H9 (cell line): ENCODE measurements around the gene ABCD1. TPM values are rescaled to one million over a fixed set of nuclear protein-coding genes. Genes with fewer than 3 reads are reported as not detected.

Source experiments
- DNase-seq: peaks from one replicate; pipeline ENCODE4 v3.0.0-alpha.2; 2017
- H2AFZ ChIP-seq: one replicate; pipeline ENCODE4 v1.6.1; 2013; ENCODE audit warnings: mild to moderate bottlenecking, low read length, control low read depth, moderate library complexity
- H2AK5ac ChIP-seq: 2 replicates; pipeline ENCODE4 v1.6.1; 2013; ENCODE audit warnings: low read length, control low read depth, mixed read lengths; ENCODE audit not compliant: insufficient read length
- H2BK120ac ChIP-seq: one replicate; pipeline ENCODE4 v1.6.1; 2013; ENCODE audit warnings: low read depth, mild to moderate bottlenecking, low read length, control low read depth, inconsistent platforms; ENCODE audit not compliant: poor library complexity, severe bottlenecking
- H2BK12ac ChIP-seq: 2 replicates; pipeline ENCODE4 v1.6.1; 2013; ENCODE audit warnings: low read length, control low read depth, mixed read lengths, low read depth; ENCODE audit not compliant: insufficient read length
- H2BK15ac ChIP-seq: 2 replicates; pipeline ENCODE4 v1.6.1; 2013; ENCODE audit warnings: low read depth, low read length, control low read depth
- H2BK20ac ChIP-seq: one replicate; pipeline ENCODE4 v1.6.1; 2013; ENCODE audit warnings: low read depth, mild to moderate bottlenecking, low read length, control low read depth, inconsistent platforms; ENCODE audit not compliant: poor library complexity, severe bottlenecking
- H2BK5ac ChIP-seq: 2 replicates; pipeline ENCODE4 v1.6.1; 2013; ENCODE audit warnings: low read length, control low read depth, mixed read lengths; ENCODE audit not compliant: insufficient read length
- H3K14ac ChIP-seq: 2 replicates; pipeline ENCODE4 v1.6.1; 2013; ENCODE audit warnings: low read length, control low read depth; ENCODE audit not compliant: insufficient read depth
- H3K18ac ChIP-seq: 2 replicates; pipeline ENCODE4 v1.6.1; 2013; ENCODE audit warnings: low read depth, mild to moderate bottlenecking, mixed read lengths, low read length, control low read depth; ENCODE audit not compliant: insufficient read length
- H3K23ac ChIP-seq: 2 replicates; pipeline ENCODE4 v1.6.1; 2013; ENCODE audit warnings: low read length, control low read depth, mixed read lengths, low read depth; ENCODE audit not compliant: insufficient read length
- H3K23me2 ChIP-seq: 2 replicates; pipeline ENCODE4 v1.6.1; 2013; ENCODE audit warnings: low read depth, mild to moderate bottlenecking, mixed read lengths, low read length, control low read depth; ENCODE audit not compliant: insufficient read length, poor library complexity, severe bottlenecking
- H3K27ac ChIP-seq: 2 replicates; pipeline ENCODE4 v1.5.1; 2013; ENCODE audit warnings: low read length, control low read depth, mixed read lengths, low read depth; ENCODE audit not compliant: insufficient read length
- H3K27me3 ChIP-seq: 2 replicates; pipeline ENCODE4 v1.6.1; 2013; ENCODE audit warnings: low read length, control low read depth, inconsistent platforms; ENCODE audit not compliant: insufficient read depth
- H3K4ac ChIP-seq: 2 replicates; pipeline ENCODE4 v1.6.1; 2013; ENCODE audit warnings: low read depth, mild to moderate bottlenecking, control low read depth, inconsistent platforms, low read length, moderate library complexity
- H3K4me1 ChIP-seq: 2 replicates; pipeline ENCODE4 v1.6.1; 2013; ENCODE audit warnings: low read length, control low read depth, inconsistent platforms; ENCODE audit not compliant: insufficient read depth
- H3K4me2 ChIP-seq: 2 replicates; pipeline ENCODE4 v1.6.1; 2013; ENCODE audit warnings: low read length, control low read depth, mixed read lengths; ENCODE audit not compliant: insufficient read length, insufficient read depth
- H3K56ac ChIP-seq: 2 replicates; pipeline ENCODE4 v1.6.1; 2013; ENCODE audit warnings: low read depth, mild to moderate bottlenecking, mixed read lengths, low read length, control low read depth; ENCODE audit not compliant: insufficient read length
- H3K79me1 ChIP-seq: 2 replicates; pipeline ENCODE4 v1.6.1; 2013; ENCODE audit warnings: low read depth, mild to moderate bottlenecking, moderate library complexity, low read length, control low read depth, inconsistent platforms; ENCODE audit not compliant: insufficient read depth, poor library complexity, severe bottlenecking
- H3K79me2 ChIP-seq: 2 replicates; pipeline ENCODE4 v1.6.1; 2013; ENCODE audit warnings: low read length, control low read depth, inconsistent platforms; ENCODE audit not compliant: insufficient read depth
- H3K9ac ChIP-seq: 2 replicates; pipeline ENCODE4 v1.6.1; 2013; ENCODE audit warnings: low read length, control low read depth, mixed read lengths; ENCODE audit not compliant: insufficient read length; ENCODE audit errors: extremely low read depth
- H3K9me3 ChIP-seq: one replicate; pipeline ENCODE4 v1.6.1; 2013; ENCODE audit warnings: low read depth, low read length, inconsistent platforms; ENCODE audit not compliant: control insufficient read depth
- H3T11ph ChIP-seq: one replicate; pipeline ENCODE4 v1.6.1; 2013; ENCODE audit warnings: mild to moderate bottlenecking, low read length, control low read depth, inconsistent platforms
- H4K20me1 ChIP-seq: one replicate; pipeline ENCODE4 v1.6.1; 2013; ENCODE audit not compliant: control insufficient read depth, insufficient read length, insufficient read depth
- H4K5ac ChIP-seq: 2 replicates; pipeline ENCODE4 v1.6.1; 2013; ENCODE audit warnings: low read depth, mild to moderate bottlenecking, mixed read lengths, low read length, control low read depth; ENCODE audit not compliant: insufficient read length
- H4K8ac ChIP-seq: replicated peaks from 2 replicates; pipeline ENCODE4 v1.6.1; 2013; ENCODE audit warnings: low read length, control low read depth, mixed read lengths, low read depth; ENCODE audit not compliant: insufficient read length
- H4K91ac ChIP-seq: 2 replicates; pipeline ENCODE4 v1.6.1; 2013; ENCODE audit warnings: low read depth, mild to moderate bottlenecking, moderate library complexity, mixed read lengths, low read length, control low read depth; ENCODE audit not compliant: insufficient read length
- H3K27ac Mint-ChIP-seq, 3 experiments: 2 replicates in 2 of 3; 3 replicates in 1 of 3; pipeline ENCODE4 v1.8.0; 2020 to 2021; ENCODE audit warnings: mixed read lengths in 3 of 3, mild to moderate bottlenecking in 1 of 3, moderate library complexity in 1 of 3
- H3K27me3 Mint-ChIP-seq: 2 replicates; pipeline ENCODE4 v1.8.0; 2021; ENCODE audit warnings: low read depth, mild to moderate bottlenecking, moderate library complexity, mixed read lengths
- H3K36me3 Mint-ChIP-seq, 3 experiments: 2 replicates in 2 of 3; 3 replicates in 1 of 3; pipeline ENCODE4 v1.8.0; 2020 to 2021; ENCODE audit warnings: low read depth in 3 of 3, mixed read lengths in 3 of 3; ENCODE audit not compliant: insufficient read depth in 1 of 3
- H3K4me1 Mint-ChIP-seq, 2 experiments: 2 replicates each; pipeline ENCODE4 v1.8.0; 2020; ENCODE audit warnings: mixed read lengths in 2 of 2
- H3K4me3 Mint-ChIP-seq, 2 experiments: 2 replicates in 1 of 2; 3 replicates in 1 of 2; pipeline ENCODE4 v1.8.0; 2020 to 2021; ENCODE audit warnings: mild to moderate bottlenecking in 2 of 2, mixed read lengths in 2 of 2, moderate library complexity in 1 of 2
- H3K9me3 Mint-ChIP-seq, 2 experiments: 2 replicates in 1 of 2; 3 replicates in 1 of 2; pipeline ENCODE4 v1.8.0; 2020; ENCODE audit warnings: mild to moderate bottlenecking in 2 of 2, mixed read lengths in 2 of 2, moderate library complexity in 1 of 2
- WGBS: extraction: QIAGEN DNeasy Blood & Tissue Kit; methylation state at CpG from one replicate; pipeline ENCODE4 v1.1.7; 2013; ENCODE audit warnings: missing lambda C conversion rate, low lambda C conversion rate, mixed read lengths; ENCODE audit not compliant: insufficient read length; ENCODE audit errors: extremely low coverage; 5-methylcytosine and 5-hydroxymethylcytosine counted together
- total RNA-seq: library from RNA; stranded (reverse); gene quantifications from 2 replicates; pipeline ENCODE4 v1.2.1, GENCODE V29; 2021
- TF ChIP-seq, protein P1 (sequence below): fragments of 200-600 bp; sonication (generic); conservative IDR thresholded peaks from 3 replicates; pipeline ENCODE4 v1.8.0; 2021; ENCODE audit warnings: antibody characterized with exemption, mild to moderate bottlenecking

ABCD1 gene
- total RNA-seq, 1 experiment from 2014 or later, result 11.1 TPM

DNA sequence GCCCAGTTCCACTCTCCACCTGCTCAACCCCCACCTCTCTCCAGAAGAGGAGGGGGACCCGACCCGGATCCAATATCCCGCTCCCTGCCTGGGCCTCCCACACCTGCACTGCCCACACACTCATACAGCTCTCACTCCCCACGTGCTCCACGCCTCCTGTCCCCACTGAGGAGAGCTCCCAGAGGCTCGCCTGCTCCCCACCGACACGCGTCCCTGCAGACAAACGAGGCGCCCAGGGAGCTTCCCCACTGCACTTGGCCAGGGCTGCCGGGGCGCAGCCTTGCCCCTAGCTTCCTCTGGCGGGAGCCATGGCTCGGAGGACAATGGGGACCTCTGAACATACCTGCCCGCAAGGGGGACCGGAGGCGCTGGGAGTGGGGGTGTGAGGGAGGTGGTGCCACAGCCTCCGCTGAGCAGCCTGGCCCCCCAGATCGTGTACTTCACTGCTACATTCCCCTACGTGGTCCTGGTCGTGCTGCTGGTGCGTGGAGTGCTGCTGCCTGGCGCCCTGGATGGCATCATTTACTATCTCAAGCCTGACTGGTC is 32.0 kb upstream of the ABCD1 start:
- H3K23me2 ChIP-seq, result no peaks in the 10 kb centered on the region
- no peaks in the 10 kb centered on the region for H3K79me1 ChIP-seq
- Mint-ChIP-seq H3K4me3 (no peak overlapping the region; a peak in 1 of 5 replicates), H3K36me3 (peaks cover 21 to 57% (median 53%) of the 10 kb centered on the region in 3 experiments; a peak in 6 of 7 replicates), H3K9me3 (peaks cover 35 to 62% of the 10 kb centered on the region in 2 experiments), H3K27me3 (peaks cover 1% of the 10 kb centered on the region; the same call in 1 of the 2 replicates), H3K27ac (peak overlapping the region in 1 of 3 experiments; percentile 92; a peak in 2 of 7 replicates), H3K4me1 (peaks cover 0 to 8% of the 10 kb centered on the region in 2 experiments; a peak in 2 of 4 replicates)
- H2BK20ac ChIP-seq, result no peak overlapping the region
- H3K23ac ChIP-seq, result no peak overlapping the region
- H3K9me3 ChIP-seq, result no peaks in the 10 kb centered on the region
- no peak overlapping the region for H3K4me2 ChIP-seq
- H2AFZ ChIP-seq, result no peak overlapping the region
- no peak overlapping the region for H2BK12ac ChIP-seq
- no peak overlapping the region for H4K91ac ChIP-seq
- WGBS, result no CpG with 5 or more reads among the region's 24 CpGs
- H2BK120ac ChIP-seq, result no peak overlapping the region
- H4K20me1 ChIP-seq, result peaks cover 5% of the 10 kb centered on the region
- H3K27ac ChIP-seq, result no peak overlapping the region
- no peak overlapping the region for H3K9ac ChIP-seq
- H3K4me1 ChIP-seq, result no peaks in the 10 kb centered on the region; the same call in 1 of the 2 replicates
- H3K56ac ChIP-seq, result no peak overlapping the region
- H2BK15ac ChIP-seq, result no peak overlapping the region
- H3K18ac ChIP-seq, result no peak overlapping the region
- TF ChIP-seq, protein P1, sequence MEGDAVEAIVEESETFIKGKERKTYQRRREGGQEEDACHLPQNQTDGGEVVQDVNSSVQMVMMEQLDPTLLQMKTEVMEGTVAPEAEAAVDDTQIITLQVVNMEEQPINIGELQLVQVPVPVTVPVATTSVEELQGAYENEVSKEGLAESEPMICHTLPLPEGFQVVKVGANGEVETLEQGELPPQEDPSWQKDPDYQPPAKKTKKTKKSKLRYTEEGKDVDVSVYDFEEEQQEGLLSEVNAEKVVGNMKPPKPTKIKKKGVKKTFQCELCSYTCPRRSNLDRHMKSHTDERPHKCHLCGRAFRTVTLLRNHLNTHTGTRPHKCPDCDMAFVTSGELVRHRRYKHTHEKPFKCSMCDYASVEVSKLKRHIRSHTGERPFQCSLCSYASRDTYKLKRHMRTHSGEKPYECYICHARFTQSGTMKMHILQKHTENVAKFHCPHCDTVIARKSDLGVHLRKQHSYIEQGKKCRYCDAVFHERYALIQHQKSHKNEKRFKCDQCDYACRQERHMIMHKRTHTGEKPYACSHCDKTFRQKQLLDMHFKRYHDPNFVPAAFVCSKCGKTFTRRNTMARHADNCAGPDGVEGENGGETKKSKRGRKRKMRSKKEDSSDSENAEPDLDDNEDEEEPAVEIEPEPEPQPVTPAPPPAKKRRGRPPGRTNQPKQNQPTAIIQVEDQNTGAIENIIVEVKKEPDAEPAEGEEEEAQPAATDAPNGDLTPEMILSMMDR, result no peak
- no peak overlapping the region for H2BK5ac ChIP-seq
- DNase-seq, result no peak
- H3T11ph ChIP-seq, result no peak overlapping the region
- H3K14ac ChIP-seq, result no peak overlapping the region
- H3K4ac ChIP-seq, result no peak overlapping the region
- no peak overlapping the region for H4K8ac ChIP-seq
- H3K27me3 ChIP-seq, result no peaks in the 10 kb centered on the region
- no peaks in the 10 kb centered on the region; the same call in 1 of the 2 replicates for H3K79me2 ChIP-seq
- H2AK5ac ChIP-seq, result no peak overlapping the region
- H4K5ac ChIP-seq, result no peak overlapping the region
